NCI-H2196 (cell line): ENCODE measurements around the gene RFX8.
A peak's percentile ranks its signal among the peaks of the same experiment; 100 is the strongest.
"Not testable (repeated sequence)": the region's sequence is repeated elsewhere in the genome, so short reads cannot be mapped to it uniquely, and the experiment has no call there.

Source experiments
- DNase-seq: peaks from one replicate; lab custom pipeline; 2025; ENCODE audit not compliant: unreplicated experiment; lab: John Stamatoyannopoulos, UW

The RFX8 gene

DNA sequence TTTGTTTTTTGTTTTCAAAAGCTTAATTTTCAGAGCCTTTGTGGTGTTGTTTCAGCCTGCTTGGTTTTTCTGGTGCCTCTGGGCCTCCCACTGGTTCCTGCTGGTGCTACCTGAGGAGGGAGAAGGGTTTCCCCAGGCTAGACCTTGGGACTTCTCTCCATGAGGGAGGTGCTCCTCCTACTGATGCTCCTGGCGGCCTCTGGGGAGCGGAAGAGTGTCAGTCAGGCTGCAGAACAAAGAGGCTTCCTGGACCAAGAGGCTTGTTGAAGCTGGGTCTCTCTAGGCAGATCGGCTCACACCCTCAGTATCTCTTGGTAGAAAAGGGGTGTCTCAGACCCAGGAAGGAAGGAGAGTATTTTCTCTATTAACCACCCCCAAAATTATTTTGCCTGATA is 32.2 kb downstream of the RFX8 start:
- no peak for DNase-seq

- DNase-seq = no peak
These were observed 32.8 kb downstream of the RFX8 start for GRCh38 chr2:101442042-101442666.

DNA sequence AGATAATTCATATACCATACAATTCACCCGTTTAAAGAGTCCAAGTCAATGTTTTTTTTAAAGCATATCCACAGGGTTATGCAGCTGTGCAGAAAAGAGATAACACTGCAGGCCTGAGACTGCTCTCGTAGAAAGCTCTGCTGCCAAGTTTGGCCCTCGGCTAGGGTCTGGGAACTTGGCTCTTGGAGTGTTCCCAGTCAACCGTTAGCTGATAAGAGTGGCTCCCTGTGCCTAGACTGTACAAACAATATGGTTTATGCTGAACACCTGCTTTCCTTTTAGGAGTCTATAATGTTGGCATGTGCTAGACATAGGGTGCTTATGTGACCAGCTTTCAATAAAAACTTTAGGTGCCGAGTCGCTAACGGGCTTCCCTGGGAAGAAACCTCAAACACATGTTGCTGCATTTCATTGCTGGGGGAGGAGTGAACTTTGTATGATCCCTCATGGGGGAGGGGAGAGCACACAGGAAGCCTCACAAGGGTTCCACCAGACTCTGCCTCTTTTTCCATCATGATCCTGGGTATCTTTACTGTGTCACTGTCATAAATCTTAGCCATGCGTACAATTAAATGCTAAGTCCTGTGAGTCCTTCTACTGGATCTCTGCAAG is 34.7 kb downstream of the RFX8 start:
- no peak for DNase-seq

- DNase-seq = no peak
These were observed 35.2 kb downstream of the RFX8 start for GRCh38 chr2:101439716-101440115.

- not testable (repeated sequence) for DNase-seq
These were observed 36.4 kb downstream of the RFX8 start for GRCh38 chr2:101438555-101438954.

DNA sequence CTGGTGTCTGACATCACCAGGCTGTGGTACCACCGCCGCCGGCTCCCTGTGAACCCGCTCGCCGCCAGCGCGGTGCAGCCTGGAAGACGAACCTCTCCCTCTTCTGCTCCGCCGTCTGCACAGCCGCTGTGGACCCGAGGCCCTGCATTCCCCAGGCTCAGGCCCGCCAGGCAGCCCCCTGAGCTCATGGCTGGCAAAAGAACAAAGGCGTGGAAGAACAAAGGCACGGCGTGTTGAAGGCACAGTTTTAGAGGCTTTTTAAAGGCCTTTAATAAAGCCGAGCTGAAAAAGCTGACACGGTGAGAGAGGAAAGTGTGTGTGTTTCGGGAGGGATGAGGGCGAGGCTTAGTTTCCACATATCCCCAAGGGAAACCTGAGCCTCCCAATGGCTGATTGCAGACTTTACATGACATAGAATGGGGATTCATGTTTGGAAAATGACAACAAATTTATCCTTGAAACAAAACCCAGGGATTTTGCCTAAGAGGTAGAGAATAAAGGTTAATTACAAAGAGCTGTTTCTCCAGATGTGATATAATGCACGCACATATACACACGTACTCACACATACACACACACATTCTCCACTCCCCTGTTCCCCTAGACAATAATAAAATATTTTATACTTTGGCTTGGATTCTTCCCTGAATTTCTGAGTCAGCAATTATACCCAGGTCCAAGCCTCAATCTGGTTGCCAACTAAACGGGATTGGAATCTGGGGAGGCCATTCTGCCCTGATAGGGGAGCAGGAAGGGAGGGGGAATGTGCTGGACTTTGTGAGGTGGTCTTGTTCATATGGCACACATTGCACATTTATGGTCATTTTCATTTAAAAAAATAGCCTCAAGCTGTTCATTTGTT is 39.7 kb downstream of the RFX8 start:
- no peak for DNase-seq

- no peak for DNase-seq
These were observed 41.4 kb downstream of the RFX8 start for GRCh38 chr2:101433465-101433864.

- DNase-seq = no peak
These were observed 42.3 kb downstream of the RFX8 start for GRCh38 chr2:101432411-101433181.

- no peak for DNase-seq
These were observed 43.4 kb downstream of the RFX8 start for GRCh38 chr2:101431486-101431885.

GRCh38 chr2:101430156-101430555 is 44.8 kb downstream of the RFX8 start:
- DNase-seq = no peak

DNA sequence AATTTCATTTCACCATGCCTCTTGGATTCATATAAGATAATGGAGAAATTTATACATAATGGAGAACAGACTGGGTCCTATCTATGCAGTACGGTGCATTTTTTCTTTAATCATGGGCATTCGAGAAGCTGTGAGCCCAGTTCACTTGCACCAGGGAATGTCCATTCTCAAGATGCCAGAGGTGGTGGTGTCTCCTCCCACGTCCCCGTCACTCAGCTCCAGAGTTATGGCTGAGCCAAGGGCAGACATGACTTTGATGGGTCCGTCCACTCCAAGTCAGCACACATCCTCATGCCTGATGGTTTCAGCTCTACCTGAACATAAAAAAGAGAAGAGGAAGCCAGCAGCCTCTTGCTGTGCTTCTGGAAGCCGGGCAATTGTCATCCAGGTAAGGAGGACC is 45.5 kb downstream of the RFX8 start:
- no peak for DNase-seq

- no peak for DNase-seq
These were observed 46.3 kb downstream of the RFX8 start for GRCh38 chr2:101428422-101429176.

DNA sequence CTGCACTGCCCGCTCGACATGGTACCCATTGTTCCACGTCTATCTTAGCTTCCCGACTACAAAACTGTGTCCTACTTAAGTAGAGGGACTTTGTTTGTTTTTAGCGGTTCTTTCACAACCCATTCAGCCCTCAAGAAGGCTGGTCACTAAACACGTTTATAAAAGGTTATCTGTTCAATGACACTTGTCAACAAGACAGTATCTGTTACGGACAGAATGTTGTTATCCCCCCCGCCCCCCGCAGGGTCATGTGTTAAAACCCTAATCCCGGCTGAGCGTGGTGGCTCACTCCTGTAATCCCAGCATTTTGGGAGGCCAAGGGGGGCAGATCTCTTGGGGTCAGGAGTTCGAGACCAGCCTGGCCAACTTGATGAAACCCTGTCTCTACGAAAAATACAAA is 47.2 kb downstream of the RFX8 start:
- DNase-seq = no peak

DNA sequence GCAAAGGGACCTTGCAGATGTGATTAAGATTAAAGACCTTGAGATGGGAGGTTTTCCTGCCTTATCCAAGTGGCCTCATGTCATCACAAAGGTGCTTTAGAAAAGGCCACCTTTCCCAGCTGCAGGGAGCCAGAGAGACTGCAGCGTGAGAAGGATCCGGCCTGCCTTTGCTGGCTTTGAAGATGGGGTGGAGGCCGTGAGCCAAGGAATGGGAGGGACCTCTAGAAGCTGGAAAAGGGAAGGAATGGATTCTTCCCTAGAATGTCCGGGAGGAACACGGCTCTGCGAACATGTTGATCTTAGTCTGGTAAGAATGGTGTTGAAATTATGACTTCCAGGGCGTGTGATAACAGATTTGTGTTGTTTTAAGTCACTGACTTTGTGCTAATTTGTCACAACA is 47.7 kb downstream of the RFX8 start:
- DNase-seq = no peak

- DNase-seq = no peak
These were observed 48.1 kb downstream of the RFX8 start for GRCh38 chr2:101426822-101427221.

- DNase-seq = no peak
These were observed 54.3 kb downstream of the RFX8 start for GRCh38 chr2:101420623-101421022.

DNA sequence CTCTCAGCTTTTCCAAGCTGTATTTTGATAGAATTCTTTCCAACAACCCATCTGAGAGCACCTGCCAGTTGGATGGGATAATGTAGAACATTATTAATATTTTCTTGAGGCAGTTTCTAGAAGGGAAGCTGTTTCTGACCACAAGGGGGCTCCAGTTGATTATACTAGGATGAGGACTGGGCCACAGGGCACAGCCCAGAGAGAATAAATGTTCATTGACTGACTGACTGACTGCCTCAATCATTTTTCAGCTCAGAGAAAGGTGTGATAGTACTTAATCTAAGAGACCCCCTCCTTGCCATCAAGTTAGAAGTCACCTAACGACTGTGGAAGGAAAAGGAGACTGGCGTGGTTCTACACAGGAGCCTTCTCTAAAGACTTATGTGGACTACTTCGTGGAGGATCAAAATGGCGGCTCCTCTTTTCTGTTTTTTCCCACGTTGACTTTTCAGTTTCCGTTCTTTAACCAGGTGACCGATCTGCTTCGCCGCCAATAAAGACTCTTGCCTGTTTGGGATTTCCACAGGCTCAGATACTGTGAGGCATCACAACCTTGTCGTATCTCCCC is 55.7 kb downstream of the RFX8 start:
- peak; percentile 70 for DNase-seq

GRCh38 chr2:101418460-101419095 is 56.3 kb downstream of the RFX8 start:
- no peak for DNase-seq

DNA sequence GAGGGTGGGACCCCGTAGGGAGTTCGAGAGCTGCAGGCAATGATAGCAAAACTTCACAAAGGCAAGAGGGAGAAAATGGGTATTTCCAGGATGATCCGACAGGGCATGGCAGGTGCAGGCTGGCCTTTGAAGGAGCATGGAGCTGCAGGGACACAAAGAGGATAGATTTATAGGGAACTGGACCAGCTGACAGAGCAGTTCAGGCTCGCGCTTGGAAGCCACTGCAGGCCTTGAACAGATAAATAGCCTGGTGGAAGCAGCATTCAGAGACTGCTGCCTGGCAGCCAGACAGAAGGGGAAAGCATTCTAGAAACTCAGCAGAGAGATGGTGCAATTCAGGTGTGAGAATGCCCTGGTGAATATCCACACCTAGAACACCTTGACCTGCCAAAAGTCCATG is 58.3 kb downstream of the RFX8 start:
- DNase-seq = no peak

- DNase-seq = no peak
These were observed 59.0 kb downstream of the RFX8 start for GRCh38 chr2:101415884-101416283.
